ENCODE results near the gene NEURL4.

The NEURL4 gene

GRCh38 chr17:7327501-7327900 lies 1.6 kb downstream of the NEURL4 start:
- Histone ChIP-seq H3K4me3 (replicated peaks; ENCODE audit: insufficient read depth, low read length) (no peak overlapping the region), H3K27ac (replicated peaks) (no peak overlapping the region), H3K27me3 (ENCODE audit: insufficient read depth, poor library complexity, severe bottlenecking) (no peaks in the 10 kb centered on the region)
- DNase-seq (ENCODE audit: low read depth in 1 of 2, low spot score in 1 of 2) = no peak
- TF ChIP-seq GABPA (IDR thresholded peaks at IDR 0.05; ENCODE audit: low read depth) (no peak), SPI1 (IDR thresholded peaks at IDR 0.05; ENCODE audit: borderline replicate concordance, low read depth) (no peak), CTCF (IDR thresholded peaks at IDR 0.05; ENCODE audit: insufficient read depth, low read length) (no peak), REST (IDR thresholded peaks at IDR 0.05; ENCODE audit: insufficient replicate concordance, low read depth) (no peak), POLR2AphosphoS5 (IDR thresholded peaks at IDR 0.05; ENCODE audit: low read depth) (no peak)

- H3K27me3 ChIP-seq (ENCODE audit: insufficient read depth, poor library complexity, severe bottlenecking) = no peaks in the 10 kb centered on the region
- TF ChIP-seq CTCF (IDR thresholded peaks at IDR 0.05; ENCODE audit: insufficient read depth, low read length) = no peak
- no peak for TF ChIP-seq REST (IDR thresholded peaks at IDR 0.05; ENCODE audit: insufficient replicate concordance, low read depth)
- no peak for TF ChIP-seq POLR2AphosphoS5 (IDR thresholded peaks at IDR 0.05; ENCODE audit: low read depth)
- no peak for TF ChIP-seq SPI1 (IDR thresholded peaks at IDR 0.05; ENCODE audit: borderline replicate concordance, low read depth)
- no peak for TF ChIP-seq GABPA (IDR thresholded peaks at IDR 0.05; ENCODE audit: low read depth)
- H3K4me3 ChIP-seq (replicated peaks; ENCODE audit: insufficient read depth, low read length) = no peak overlapping the region
- no peak for DNase-seq (ENCODE audit: low read depth in 1 of 2, low spot score in 1 of 2)
- H3K27ac ChIP-seq (replicated peaks) = no peak overlapping the region
These were observed 2.1 kb downstream of the NEURL4 start for GRCh38 chr17:7327056-7327455.

GRCh38 chr17:7326186-7326585 lies 2.9 kb downstream of the NEURL4 start:
- H3K27me3 ChIP-seq (ENCODE audit: insufficient read depth, poor library complexity, severe bottlenecking) = no peaks in the 10 kb centered on the region
- H3K4me3 ChIP-seq (replicated peaks; ENCODE audit: insufficient read depth, low read length) = no peak overlapping the region
- no peak for TF ChIP-seq CTCF (IDR thresholded peaks at IDR 0.05; ENCODE audit: insufficient read depth, low read length)
- H3K27ac ChIP-seq (replicated peaks) = no peak overlapping the region
- no peak for DNase-seq (ENCODE audit: low read depth in 1 of 2, low spot score in 1 of 2)

- Histone ChIP-seq H3K4me3 (replicated peaks; ENCODE audit: insufficient read depth, low read length) (no peak overlapping the region), H3K27me3 (ENCODE audit: insufficient read depth, poor library complexity, severe bottlenecking) (no peaks in the 10 kb centered on the region), H3K27ac (replicated peaks) (no peak overlapping the region)
- no peak for DNase-seq (ENCODE audit: low read depth in 1 of 2, low spot score in 1 of 2)
- TF ChIP-seq POLR2AphosphoS5 (IDR thresholded peaks at IDR 0.05; ENCODE audit: low read depth) (no peak), CTCF (IDR thresholded peaks at IDR 0.05; ENCODE audit: insufficient read depth, low read length) (no peak), REST (IDR thresholded peaks at IDR 0.05; ENCODE audit: insufficient replicate concordance, low read depth) (no peak), GABPA (IDR thresholded peaks at IDR 0.05; ENCODE audit: low read depth) (no peak), SPI1 (IDR thresholded peaks at IDR 0.05; ENCODE audit: borderline replicate concordance, low read depth) (no peak)
These were observed 4.1 kb downstream of the NEURL4 start for GRCh38 chr17:7325031-7325528.

All from HL-60 (cell line).